Hepatocyte (in vitro differentiated cells): Measurements from ENCODE around the gene CCDC148.

Source experiments
- EZH2 ChIP-seq: fragments of 200-600 bp; sonication (generic); IDR thresholded peaks from 2 replicates; pipeline ENCODE4 v1.6.1; 2016; ENCODE audit warnings: antibody characterized with exemption, mild to moderate bottlenecking, borderline replicate concordance
- EZH2phosphoT487 ChIP-seq: fragments of 200-600 bp; sonication (generic); IDR thresholded peaks from one replicate; pipeline ENCODE4 v1.6.1; 2018; ENCODE audit warnings: antibody characterized with exemption, mild to moderate bottlenecking, low read depth, moderate library complexity; ENCODE audit not compliant: unreplicated experiment, severe bottlenecking
- TF ChIP-seq, protein P1 (sequence below): fragments of 200-600 bp; sonication (generic); IDR thresholded peaks from 2 replicates; pipeline ENCODE4 v1.5.1; 2016; ENCODE audit warnings: antibody characterized with exemption, mild to moderate bottlenecking; ENCODE audit not compliant: poor library complexity

- TF ChIP-seq, protein P1, sequence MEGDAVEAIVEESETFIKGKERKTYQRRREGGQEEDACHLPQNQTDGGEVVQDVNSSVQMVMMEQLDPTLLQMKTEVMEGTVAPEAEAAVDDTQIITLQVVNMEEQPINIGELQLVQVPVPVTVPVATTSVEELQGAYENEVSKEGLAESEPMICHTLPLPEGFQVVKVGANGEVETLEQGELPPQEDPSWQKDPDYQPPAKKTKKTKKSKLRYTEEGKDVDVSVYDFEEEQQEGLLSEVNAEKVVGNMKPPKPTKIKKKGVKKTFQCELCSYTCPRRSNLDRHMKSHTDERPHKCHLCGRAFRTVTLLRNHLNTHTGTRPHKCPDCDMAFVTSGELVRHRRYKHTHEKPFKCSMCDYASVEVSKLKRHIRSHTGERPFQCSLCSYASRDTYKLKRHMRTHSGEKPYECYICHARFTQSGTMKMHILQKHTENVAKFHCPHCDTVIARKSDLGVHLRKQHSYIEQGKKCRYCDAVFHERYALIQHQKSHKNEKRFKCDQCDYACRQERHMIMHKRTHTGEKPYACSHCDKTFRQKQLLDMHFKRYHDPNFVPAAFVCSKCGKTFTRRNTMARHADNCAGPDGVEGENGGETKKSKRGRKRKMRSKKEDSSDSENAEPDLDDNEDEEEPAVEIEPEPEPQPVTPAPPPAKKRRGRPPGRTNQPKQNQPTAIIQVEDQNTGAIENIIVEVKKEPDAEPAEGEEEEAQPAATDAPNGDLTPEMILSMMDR, result no peak
- TF ChIP-seq EZH2phosphoT487 (no peak), EZH2 (no peak)
Measured at GRCh38 chr2:158443606-158444005, 12.9 kb downstream of the CCDC148 start.
